Fibroblast of villous mesenchyme (primary cell): ENCODE results near the gene KRT7. TPM values are rescaled to one million over a fixed set of nuclear protein-coding genes. Genes with fewer than 3 reads are reported as not detected.

ENCODE experiments used
- DNase-seq: peaks from one replicate; pipeline ENCODE4 v3.0.0-alpha.2; 2010; ENCODE audit warnings: low read depth
- H3K4me3 ChIP-seq: 2 replicates; pipeline ENCODE4 v1.5.1; 2011; ENCODE audit warnings: low read depth, mild to moderate bottlenecking, low read length
- CTCF ChIP-seq: IDR thresholded peaks from 2 replicates; pipeline ENCODE4 v1.5.1; 2012; ENCODE audit warnings: low read depth, mild to moderate bottlenecking, low read length; ENCODE audit not compliant: insufficient read depth
- total RNA-seq: library from RNA; depleted of rRNA; stranded (reverse); fragments of >200 nt; gene quantifications from 2 replicates; pipeline ENCODE4 v1.2.3, GENCODE V29; 2012

KRT7 gene
- total RNA-seq, 1 donor, result 36.7 TPM

GRCh38 chr12:52258335-52258901 is 25.4 kb downstream of the KRT7 start:
- no peak for TF ChIP-seq CTCF
- DNase-seq, result peak; percentile 47
- no peak overlapping the region for H3K4me3 ChIP-seq

DNA sequence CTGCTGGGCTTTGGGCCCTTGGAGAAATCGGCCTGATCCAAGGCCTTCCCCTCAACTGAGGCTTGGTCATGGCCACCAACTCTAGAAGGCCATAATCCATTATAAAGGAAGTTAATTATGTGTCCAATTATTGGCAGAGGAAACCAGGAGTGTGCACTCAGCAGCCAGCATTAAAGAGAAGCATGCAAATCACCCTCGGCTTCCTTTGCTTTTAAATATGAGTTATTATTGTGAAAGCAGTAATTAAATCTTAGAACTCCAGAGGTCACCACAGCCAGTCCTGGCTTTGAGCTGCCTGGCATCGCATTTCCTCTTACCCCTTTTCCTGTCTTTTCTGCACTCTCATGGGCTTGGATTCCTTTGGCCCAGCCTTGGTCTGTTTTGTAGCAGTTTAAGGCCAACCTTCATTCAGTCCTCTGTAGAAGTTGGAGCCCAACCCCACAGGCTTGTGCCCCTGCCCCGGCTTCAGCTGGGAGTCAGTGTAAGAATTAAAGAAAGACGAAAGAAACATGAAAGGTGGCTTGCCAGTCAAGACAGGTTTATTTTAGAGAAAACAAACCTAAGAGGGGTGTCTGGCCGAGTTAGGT is 26.7 kb downstream of the KRT7 start:
- H3K4me3 ChIP-seq, result no peak overlapping the region
- TF ChIP-seq CTCF, result no peak
- DNase-seq, result no peak

- peak; percentile 4 for DNase-seq
- H3K4me3 ChIP-seq, result no peak overlapping the region
- no peak for TF ChIP-seq CTCF
These were observed 27.5 kb downstream of the KRT7 start for GRCh38 chr12:52260361-52261207.

GRCh38 chr12:52261208-52261484 is 28.1 kb downstream of the KRT7 start:
- no peak overlapping the region for H3K4me3 ChIP-seq
- DNase-seq, result no peak
- no peak for TF ChIP-seq CTCF

- DNase-seq, result no peak
- no peak overlapping the region for H3K4me3 ChIP-seq
- TF ChIP-seq CTCF, result no peak
These were observed 29.2 kb downstream of the KRT7 start for GRCh38 chr12:52262286-52262685.

DNA sequence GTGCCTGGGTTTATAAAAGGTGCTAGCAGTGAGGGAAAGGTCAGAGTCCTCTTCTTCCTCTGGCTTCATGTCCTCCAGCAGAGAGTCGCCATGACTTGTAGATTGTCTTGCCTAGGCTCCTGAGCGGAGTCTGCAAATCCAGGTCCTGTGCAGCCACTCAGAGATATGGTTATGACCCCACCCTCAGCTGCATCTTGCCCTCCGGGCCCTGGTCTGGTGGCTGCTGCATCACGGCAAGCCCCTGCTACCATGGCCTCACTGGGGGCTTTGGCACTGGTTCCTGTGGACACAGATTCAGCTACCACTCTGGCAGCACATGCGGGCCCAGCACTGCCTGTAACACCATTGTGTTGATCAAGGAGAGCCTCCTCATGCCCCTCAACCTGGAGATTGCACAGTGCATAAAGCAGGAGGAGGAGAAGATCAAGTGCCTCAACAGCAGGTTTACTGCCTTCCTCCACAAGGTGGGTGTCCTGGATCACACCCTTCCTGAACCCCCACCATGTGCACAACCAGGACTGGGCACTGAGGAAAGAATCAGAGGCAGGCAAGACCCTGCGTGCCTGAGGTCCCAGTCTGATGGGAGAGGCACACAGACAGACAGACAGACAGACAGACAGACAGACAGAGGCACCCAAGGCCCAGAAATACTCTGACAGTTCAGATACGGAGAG is 30.9 kb downstream of the KRT7 start:
- DNase-seq, result no peak
- TF ChIP-seq CTCF, result no peak
- H3K4me3 ChIP-seq, result no peak overlapping the region
